Body of pancreas (tissue), 4 donors: ENCODE data around the gene MNAT1.

Experiments
- CTCF ChIP-seq, 7 experiments: fragments of 450-650 bp in 4 of 7; fragments of 200-600 bp in 3 of 7; sonication (generic) in 3 of 7; IDR thresholded peaks; one replicate each; pipeline ENCODE4 v1.5.1; 2016 to 2019; ENCODE audit warnings: antibody characterized with exemption in 7 of 7
- POLR2A ChIP-seq, 3 donors: fragments of 450-650 bp; IDR thresholded peaks; one replicate each; pipeline ENCODE4 v1.6.1; 2016; ENCODE audit warnings: antibody characterized with exemption in 3 of 3, mild to moderate bottlenecking in 2 of 3

- TF ChIP-seq CTCF (IDR thresholded peaks at IDR 0.05) = no peak
- TF ChIP-seq POLR2A (IDR thresholded peaks at IDR 0.05) = no peak
Observed at GRCh38 chr14:60722107-60722356, 12.5 kb upstream of the MNAT1 start.
